ENCODE data around the gene ST14. TPM values are rescaled to one million over a fixed set of nuclear protein-coding genes. Genes with fewer than 3 reads are reported as not detected.

The ST14 gene
- total RNA-seq, 1 experiment from 2014 or later: 0.30 TPM

GRCh38 chr11:130121445-130121978 lies 38.1 kb upstream of the ST14 start:
- intact Hi-C loops (cut with micrococcal nuclease; ENCODE audit: unreplicated experiment): no loop called here
- no peaks in the 10 kb centered on the region for H3K9me3 ChIP-seq (ENCODE audit: low read depth, low read length, poor library complexity, severe bottlenecking)
- H3K27me3 ChIP-seq (replicated peaks; ENCODE audit: insufficient read depth, low read depth, low read length, poor library complexity): no peaks in the 10 kb centered on the region
- BruUV-seq (replicated peaks): no TSS peak
- DNase-seq (ENCODE audit: low spot score): no peak
- no peak overlapping the region for H3K4me3 ChIP-seq (ENCODE audit: low read depth, low read length, poor library complexity, severe bottlenecking)
- TF ChIP-seq CTCF (conservative IDR thresholded peaks at IDR 0.05; ENCODE audit: low read depth, low read length) (no peak), EZH2 (IDR thresholded peaks at IDR 0.05; ENCODE audit: borderline replicate concordance, low read depth, low read length, poor library complexity, severe bottlenecking) (no peak)
- no peaks in the 10 kb centered on the region for H3K4me1 ChIP-seq (ENCODE audit: insufficient read depth, low read length, poor library complexity, severe bottlenecking)
- peaks cover 33% of the 10 kb centered on the region for H3K36me3 ChIP-seq (ENCODE audit: insufficient read depth, low read length, poor library complexity, severe bottlenecking)
- no peak overlapping the region for H3K27ac ChIP-seq (ENCODE audit: low read depth, low read length, poor library complexity, severe bottlenecking)
- CTCF ChIA-PET: no interaction called here
- POLR2A ChIA-PET (ENCODE audit: low non-redundant PET): no interaction called here

GRCh38 chr11:130122141-130122575 lies 37.4 kb upstream of the ST14 start:
- intact Hi-C loops (cut with micrococcal nuclease; ENCODE audit: unreplicated experiment): no loop called here
- POLR2A ChIA-PET (ENCODE audit: low non-redundant PET): no interaction called here

GRCh38 chr11:130123414-130124040 lies 36.1 kb upstream of the ST14 start:
- H3K27ac ChIP-seq (ENCODE audit: low read depth, low read length, poor library complexity, severe bottlenecking): no peak overlapping the region
- TF ChIP-seq CTCF (conservative IDR thresholded peaks at IDR 0.05; ENCODE audit: low read depth, low read length) (no peak), EZH2 (IDR thresholded peaks at IDR 0.05; ENCODE audit: borderline replicate concordance, low read depth, low read length, poor library complexity, severe bottlenecking) (no peak)
- ChIA-PET CTCF (interaction anchor here (0.5 kb wide), 1 partner anchor 9 kb away, joined by 4 read pairs; no protein-coding TSS in a partner anchor), POLR2A (ENCODE audit: low non-redundant PET) (no interaction called here)
- no peak for DNase-seq (ENCODE audit: low spot score)
- H3K36me3 ChIP-seq (ENCODE audit: insufficient read depth, low read length, poor library complexity, severe bottlenecking): peaks cover 46% of the 10 kb centered on the region
- H3K27me3 ChIP-seq (replicated peaks; ENCODE audit: insufficient read depth, low read depth, low read length, poor library complexity): no peaks in the 10 kb centered on the region
- BruUV-seq (replicated peaks): no TSS peak
- H3K9me3 ChIP-seq (ENCODE audit: low read depth, low read length, poor library complexity, severe bottlenecking): no peaks in the 10 kb centered on the region
- H3K4me1 ChIP-seq (ENCODE audit: insufficient read depth, low read length, poor library complexity, severe bottlenecking): no peaks in the 10 kb centered on the region
- no peak overlapping the region for H3K4me3 ChIP-seq (ENCODE audit: low read depth, low read length, poor library complexity, severe bottlenecking)
- intact Hi-C loops (cut with micrococcal nuclease; ENCODE audit: unreplicated experiment): no loop called here

More at GRCh38 chr11:130122141-130122575, 37.4 kb upstream of the ST14 start:
- DNase-seq (ENCODE audit: low spot score): no peak
- Histone ChIP-seq H3K4me3 (ENCODE audit: low read depth, low read length, poor library complexity, severe bottlenecking) (no peak overlapping the region), H3K4me1 (ENCODE audit: insufficient read depth, low read length, poor library complexity, severe bottlenecking) (no peaks in the 10 kb centered on the region), H3K27me3 (replicated peaks; ENCODE audit: insufficient read depth, low read depth, low read length, poor library complexity) (no peaks in the 10 kb centered on the region), H3K27ac (ENCODE audit: low read depth, low read length, poor library complexity, severe bottlenecking) (no peak overlapping the region), H3K9me3 (ENCODE audit: low read depth, low read length, poor library complexity, severe bottlenecking) (no peaks in the 10 kb centered on the region), H3K36me3 (ENCODE audit: insufficient read depth, low read length, poor library complexity, severe bottlenecking) (peaks cover 39% of the 10 kb centered on the region)
- TSS peak; percentile 17 for BruUV-seq (replicated peaks)
- no peak for TF ChIP-seq EZH2 (IDR thresholded peaks at IDR 0.05; ENCODE audit: borderline replicate concordance, low read depth, low read length, poor library complexity, severe bottlenecking)
- TF ChIP-seq CTCF (conservative IDR thresholded peaks at IDR 0.05; ENCODE audit: low read depth, low read length): no peak
- CTCF ChIA-PET: no interaction called here
